Measurements from ENCODE around the gene DLGAP4. TPM values are rescaled to one million over a fixed set of nuclear protein-coding genes. Genes with fewer than 3 reads are reported as not detected.
A peak's percentile ranks its signal among the peaks of the same experiment; 100 is the strongest.

Gene DLGAP4
- total RNA-seq, 1 donor from 2014 or later: 199 TPM

GRCh38 chr20:36465109-36466080 lies 159.3 kb downstream of the DLGAP4 start:
- H3K9me3 Mint-ChIP-seq (ENCODE audit: unreplicated experiment): peaks cover 21% of the 10 kb centered on the region
- peak overlapping the region; percentile 98 for H3K4me3 Mint-ChIP-seq (ENCODE audit: unreplicated experiment)
- H3K36me3 Mint-ChIP-seq (ENCODE audit: unreplicated experiment): no peaks in the 10 kb centered on the region
- no peak for TF ChIP-seq CTCF (IDR thresholded peaks at IDR 0.05; ENCODE audit: partially characterized antibody, unreplicated experiment)
- peak; percentile 57 for DNase-seq
- peak overlapping the region; percentile 94 for H3K27ac Mint-ChIP-seq (ENCODE audit: unreplicated experiment)
- peaks cover 11% of the 10 kb centered on the region for H3K27me3 Mint-ChIP-seq (ENCODE audit: unreplicated experiment)
- peaks cover 39% of the 10 kb centered on the region for H3K4me1 Mint-ChIP-seq (ENCODE audit: low read depth, unreplicated experiment)

GRCh38 chr20:36466089-36466488 lies 159.9 kb downstream of the DLGAP4 start:
- TF ChIP-seq CTCF (IDR thresholded peaks at IDR 0.05; ENCODE audit: partially characterized antibody, unreplicated experiment): no peak
- H3K4me3 Mint-ChIP-seq (ENCODE audit: unreplicated experiment): peak overlapping the region; percentile 98

GRCh38 chr20:36467076-36467999 lies 161.2 kb downstream of the DLGAP4 start:
- no peaks in the 10 kb centered on the region for H3K36me3 Mint-ChIP-seq (ENCODE audit: unreplicated experiment)
- no peak for TF ChIP-seq CTCF (IDR thresholded peaks at IDR 0.05; ENCODE audit: partially characterized antibody, unreplicated experiment)
- peak overlapping the region; percentile 98 for H3K4me3 Mint-ChIP-seq (ENCODE audit: unreplicated experiment)

More at GRCh38 chr20:36466089-36466488, 159.9 kb downstream of the DLGAP4 start:
- H3K36me3 Mint-ChIP-seq (ENCODE audit: unreplicated experiment): no peaks in the 10 kb centered on the region
- DNase-seq: no peak
- H3K4me1 Mint-ChIP-seq (ENCODE audit: low read depth, unreplicated experiment): peaks cover 44% of the 10 kb centered on the region
- peaks cover 17% of the 10 kb centered on the region for H3K9me3 Mint-ChIP-seq (ENCODE audit: unreplicated experiment)
- peak overlapping the region; percentile 94 for H3K27ac Mint-ChIP-seq (ENCODE audit: unreplicated experiment)
- H3K27me3 Mint-ChIP-seq (ENCODE audit: unreplicated experiment): peaks cover 9% of the 10 kb centered on the region

GRCh38 chr20:36468149-36469000 lies 162.2 kb downstream of the DLGAP4 start:
- H3K36me3 Mint-ChIP-seq (ENCODE audit: unreplicated experiment): no peaks in the 10 kb centered on the region
- no peak for TF ChIP-seq CTCF (IDR thresholded peaks at IDR 0.05; ENCODE audit: partially characterized antibody, unreplicated experiment)
- no peak for DNase-seq
- peaks cover 17% of the 10 kb centered on the region for H3K9me3 Mint-ChIP-seq (ENCODE audit: unreplicated experiment)
- no peak overlapping the region for H3K27ac Mint-ChIP-seq (ENCODE audit: unreplicated experiment)
- H3K4me1 Mint-ChIP-seq (ENCODE audit: low read depth, unreplicated experiment): peaks cover 54% of the 10 kb centered on the region
- H3K27me3 Mint-ChIP-seq (ENCODE audit: unreplicated experiment): peaks cover 8% of the 10 kb centered on the region
- H3K4me3 Mint-ChIP-seq (ENCODE audit: unreplicated experiment): peak overlapping the region; percentile 33

More at GRCh38 chr20:36467076-36467999, 161.2 kb downstream of the DLGAP4 start:
- Mint-ChIP-seq H3K27ac (ENCODE audit: unreplicated experiment) (peak overlapping the region; percentile 69), H3K4me1 (ENCODE audit: low read depth, unreplicated experiment) (peaks cover 51% of the 10 kb centered on the region), H3K27me3 (ENCODE audit: unreplicated experiment) (peaks cover 9% of the 10 kb centered on the region), H3K9me3 (ENCODE audit: unreplicated experiment) (peaks cover 18% of the 10 kb centered on the region)
- no peak for DNase-seq
